Measurements from ENCODE around the gene KRTAP10-12. TPM values are rescaled to one million over a fixed set of nuclear protein-coding genes. Genes with fewer than 3 reads are reported as not detected.
A peak's percentile ranks its signal among the peaks of the same experiment; 100 is the strongest.

Gene KRTAP10-12
- total RNA-seq, 1 donor from 2014 or later = not detected

DNA sequence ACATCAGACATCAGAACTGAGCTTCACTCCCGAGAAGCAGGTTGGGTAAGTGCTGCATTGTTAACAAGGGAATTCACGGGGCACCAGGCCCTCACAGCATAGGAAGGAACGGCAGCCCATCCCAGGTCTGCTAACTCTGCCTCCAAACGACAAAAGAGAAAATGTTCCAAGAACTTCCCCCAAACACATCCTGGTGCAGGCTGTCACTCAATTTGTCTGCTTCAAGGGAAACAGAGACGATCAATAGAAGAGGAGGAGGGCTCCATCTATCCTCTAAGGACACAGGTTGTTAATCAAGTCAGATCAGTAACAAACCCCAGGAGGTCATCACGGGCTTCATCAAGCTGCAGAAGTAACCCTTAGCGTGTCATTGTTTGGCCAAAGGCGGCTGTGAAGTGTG is 17.9 kb downstream of the KRTAP10-12 start:
- H3K4me1 ChIP-seq = no peaks in the 10 kb centered on the region
- TF ChIP-seq, protein P1, sequence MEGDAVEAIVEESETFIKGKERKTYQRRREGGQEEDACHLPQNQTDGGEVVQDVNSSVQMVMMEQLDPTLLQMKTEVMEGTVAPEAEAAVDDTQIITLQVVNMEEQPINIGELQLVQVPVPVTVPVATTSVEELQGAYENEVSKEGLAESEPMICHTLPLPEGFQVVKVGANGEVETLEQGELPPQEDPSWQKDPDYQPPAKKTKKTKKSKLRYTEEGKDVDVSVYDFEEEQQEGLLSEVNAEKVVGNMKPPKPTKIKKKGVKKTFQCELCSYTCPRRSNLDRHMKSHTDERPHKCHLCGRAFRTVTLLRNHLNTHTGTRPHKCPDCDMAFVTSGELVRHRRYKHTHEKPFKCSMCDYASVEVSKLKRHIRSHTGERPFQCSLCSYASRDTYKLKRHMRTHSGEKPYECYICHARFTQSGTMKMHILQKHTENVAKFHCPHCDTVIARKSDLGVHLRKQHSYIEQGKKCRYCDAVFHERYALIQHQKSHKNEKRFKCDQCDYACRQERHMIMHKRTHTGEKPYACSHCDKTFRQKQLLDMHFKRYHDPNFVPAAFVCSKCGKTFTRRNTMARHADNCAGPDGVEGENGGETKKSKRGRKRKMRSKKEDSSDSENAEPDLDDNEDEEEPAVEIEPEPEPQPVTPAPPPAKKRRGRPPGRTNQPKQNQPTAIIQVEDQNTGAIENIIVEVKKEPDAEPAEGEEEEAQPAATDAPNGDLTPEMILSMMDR (IDR thresholded peaks at IDR 0.05) = no peak
- no peaks in the 10 kb centered on the region for H3K9me3 ChIP-seq
- H3K27ac ChIP-seq = no peak overlapping the region
- no peaks in the 10 kb centered on the region for H3K36me3 ChIP-seq
- peaks cover 16% of the 10 kb centered on the region for H3K27me3 ChIP-seq
- DNase-seq (ENCODE audit: low spot score in 2 of 2) = peak in 1 of 2 donors; percentile 30
- intact Hi-C loops (cut with DNase I) = no loop called here
- H3K4me3 ChIP-seq = no peak overlapping the region

DNA sequence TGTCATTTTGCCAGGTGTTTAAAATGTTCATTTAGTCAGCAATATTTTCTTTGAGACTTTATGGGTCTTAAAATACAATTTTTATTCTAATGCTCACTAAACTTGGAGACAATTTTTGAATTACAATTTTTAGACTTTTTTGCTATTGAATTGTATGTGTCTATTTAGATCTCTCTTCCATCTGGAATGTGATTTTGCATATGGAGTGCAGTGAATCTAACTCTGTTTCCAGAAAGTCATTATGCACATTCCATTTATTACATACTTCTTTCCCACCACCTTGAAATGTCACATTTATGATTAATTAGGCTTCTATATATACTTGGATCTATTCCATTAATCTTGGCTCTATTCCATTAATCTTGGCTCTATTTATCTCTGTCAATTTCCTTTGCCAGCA is 20.0 kb downstream of the KRTAP10-12 start:
- no peaks in the 10 kb centered on the region for H3K9me3 ChIP-seq
- H3K27ac ChIP-seq = no peak overlapping the region
- peaks cover 4% of the 10 kb centered on the region for H3K27me3 ChIP-seq
- H3K36me3 ChIP-seq = no peaks in the 10 kb centered on the region
- no peaks in the 10 kb centered on the region for H3K4me1 ChIP-seq
- H3K4me3 ChIP-seq = no peak overlapping the region
- intact Hi-C loops (cut with DNase I) = no loop called here
- DNase-seq (ENCODE audit: low spot score in 2 of 2) = no peak
- TF ChIP-seq, protein P1 (IDR thresholded peaks at IDR 0.05) = no peak

GRCh38 chr21:44718093-44718492 is 21.1 kb downstream of the KRTAP10-12 start:
- H3K27ac ChIP-seq = no peak overlapping the region
- no peaks in the 10 kb centered on the region for H3K4me1 ChIP-seq
- no peaks in the 10 kb centered on the region for H3K36me3 ChIP-seq
- H3K27me3 ChIP-seq = no peaks in the 10 kb centered on the region
- no peaks in the 10 kb centered on the region for H3K9me3 ChIP-seq
- no peak for DNase-seq (ENCODE audit: low spot score in 2 of 2)
- H3K4me3 ChIP-seq = no peak overlapping the region
- intact Hi-C loops (cut with DNase I) = no loop called here
- TF ChIP-seq, protein P1 (IDR thresholded peaks at IDR 0.05) = no peak

DNA sequence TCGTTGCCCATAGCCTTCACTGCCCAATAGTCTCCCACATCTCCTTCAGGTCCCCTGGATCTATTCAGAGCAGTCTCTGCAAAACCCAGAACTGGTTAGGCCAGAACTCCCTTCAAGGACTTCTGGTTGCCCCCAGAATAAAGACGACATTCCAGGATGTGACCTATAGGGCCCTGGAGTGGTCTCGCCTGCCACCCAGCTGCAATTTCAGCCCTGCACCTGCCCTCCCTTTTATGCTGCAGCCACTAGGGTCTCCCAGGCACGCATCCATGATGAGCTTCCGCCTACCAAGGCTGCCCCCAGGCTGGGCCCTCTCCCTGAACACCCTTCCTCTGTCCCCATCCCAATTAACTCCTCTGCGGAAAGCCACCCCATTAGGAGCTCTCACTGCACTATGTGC is 21.6 kb downstream of the KRTAP10-12 start:
- H3K27ac ChIP-seq = no peak overlapping the region
- intact Hi-C loops (cut with DNase I) = no loop called here
- DNase-seq (ENCODE audit: low spot score in 2 of 2) = no peak

GRCh38 chr21:44720170-44720569 is 23.2 kb downstream of the KRTAP10-12 start:
- TF ChIP-seq, protein P1 (IDR thresholded peaks at IDR 0.05) = no peak
- H3K9me3 ChIP-seq = no peaks in the 10 kb centered on the region
- no peak overlapping the region for H3K27ac ChIP-seq
- no peaks in the 10 kb centered on the region for H3K4me1 ChIP-seq
- intact Hi-C loops (cut with DNase I) = no loop called here
- no peaks in the 10 kb centered on the region for H3K27me3 ChIP-seq
- DNase-seq (ENCODE audit: low spot score in 2 of 2) = no peak
- H3K36me3 ChIP-seq = no peaks in the 10 kb centered on the region
- H3K4me3 ChIP-seq = no peak overlapping the region

More for the DNA sequence above, 21.6 kb downstream of the KRTAP10-12 start:
- Histone ChIP-seq H3K4me3 (no peak overlapping the region), H3K36me3 (no peaks in the 10 kb centered on the region), H3K27me3 (no peaks in the 10 kb centered on the region), H3K9me3 (no peaks in the 10 kb centered on the region), H3K4me1 (no peaks in the 10 kb centered on the region)
- TF ChIP-seq, protein P1 (IDR thresholded peaks at IDR 0.05) = no peak

DNA sequence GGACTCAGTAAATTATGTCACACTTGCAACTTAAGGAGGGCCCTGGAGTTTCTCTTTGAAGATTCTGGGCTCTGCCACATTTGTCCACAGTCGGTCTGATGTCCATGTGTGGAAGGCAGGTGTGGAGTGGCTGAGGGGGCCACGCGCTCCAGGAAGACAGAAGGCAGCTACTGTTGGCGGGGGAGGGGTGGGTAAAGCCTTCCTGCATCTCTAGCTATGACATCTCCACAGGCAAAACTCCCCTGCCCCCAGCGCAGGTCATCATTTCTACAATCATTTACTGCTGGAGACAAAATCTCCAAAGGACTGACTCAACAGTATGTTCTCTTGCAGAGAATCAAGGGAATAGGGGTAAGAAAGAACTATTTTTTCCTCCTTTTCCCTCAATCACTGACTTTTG is 25.8 kb downstream of the KRTAP10-12 start:
- intact Hi-C loops (cut with DNase I) = no loop called here
- TF ChIP-seq, protein P1 (IDR thresholded peaks at IDR 0.05) = no peak
- Histone ChIP-seq H3K4me1 (no peaks in the 10 kb centered on the region), H3K9me3 (no peaks in the 10 kb centered on the region), H3K4me3 (no peak overlapping the region), H3K36me3 (no peaks in the 10 kb centered on the region), H3K27ac (no peak overlapping the region), H3K27me3 (no peaks in the 10 kb centered on the region)
- DNase-seq (ENCODE audit: low spot score in 2 of 2) = no peak
